ENCODE results near the gene CAMK1D. TPM values are rescaled to one million over a fixed set of nuclear protein-coding genes. Genes with fewer than 3 reads are reported as not detected.

The CAMK1D gene
- total RNA-seq, 1 donor from 2014 or later = 8.9 TPM

DNA sequence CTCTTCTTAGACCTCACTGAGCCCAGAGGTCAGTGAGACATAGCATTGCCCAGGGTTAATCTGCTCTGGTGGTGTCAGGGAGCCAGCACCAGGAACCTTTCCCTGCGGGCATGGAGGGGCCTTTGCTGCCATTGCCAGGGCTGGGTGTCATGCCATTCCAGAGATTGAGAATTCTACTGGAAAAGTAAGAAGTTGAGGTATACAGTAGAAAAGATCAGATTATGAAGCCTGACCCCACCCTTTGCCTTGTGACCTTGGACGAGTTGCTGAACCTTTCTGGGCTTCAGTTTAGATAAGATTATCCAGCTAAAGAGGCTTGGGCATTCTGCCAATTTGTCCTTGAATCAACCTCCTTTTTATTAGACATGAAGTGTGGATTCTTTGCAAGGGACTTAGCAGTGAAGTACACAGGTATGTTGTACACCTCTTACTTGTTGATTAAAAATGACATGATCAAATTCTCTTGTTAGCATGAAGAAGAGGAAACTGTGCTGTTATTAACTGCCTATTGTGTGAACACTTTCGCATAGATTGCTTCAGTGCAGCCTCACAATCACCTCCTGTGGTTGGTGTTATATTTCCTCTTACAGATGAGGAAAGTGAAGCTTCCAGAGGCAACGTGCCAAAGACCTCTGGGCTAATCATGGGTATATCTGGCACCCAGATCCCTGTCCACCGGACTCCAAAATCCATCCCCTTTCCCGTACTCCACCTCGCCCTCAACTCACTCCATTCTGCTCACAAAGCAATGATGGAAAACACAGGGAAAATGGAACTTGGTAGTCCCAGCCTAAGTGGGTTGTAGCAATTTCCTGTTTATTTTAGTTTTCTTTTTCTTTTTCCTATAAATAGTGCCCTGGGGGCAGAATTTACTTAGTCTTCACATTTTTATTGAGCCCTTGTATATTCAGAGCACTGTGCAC is 151.3 kb downstream of the CAMK1D start:
- peak; percentile 8 for ATAC-seq
- DNase-seq = no peak
- intact Hi-C loops (cut with micrococcal nuclease) = no loop called here

- intact Hi-C loops (cut with micrococcal nuclease) = no loop called here
- DNase-seq = no peak
- peak; percentile 22 for ATAC-seq
Observed at GRCh38 chr10:12501324-12501723, 152.0 kb downstream of the CAMK1D start.

DNA sequence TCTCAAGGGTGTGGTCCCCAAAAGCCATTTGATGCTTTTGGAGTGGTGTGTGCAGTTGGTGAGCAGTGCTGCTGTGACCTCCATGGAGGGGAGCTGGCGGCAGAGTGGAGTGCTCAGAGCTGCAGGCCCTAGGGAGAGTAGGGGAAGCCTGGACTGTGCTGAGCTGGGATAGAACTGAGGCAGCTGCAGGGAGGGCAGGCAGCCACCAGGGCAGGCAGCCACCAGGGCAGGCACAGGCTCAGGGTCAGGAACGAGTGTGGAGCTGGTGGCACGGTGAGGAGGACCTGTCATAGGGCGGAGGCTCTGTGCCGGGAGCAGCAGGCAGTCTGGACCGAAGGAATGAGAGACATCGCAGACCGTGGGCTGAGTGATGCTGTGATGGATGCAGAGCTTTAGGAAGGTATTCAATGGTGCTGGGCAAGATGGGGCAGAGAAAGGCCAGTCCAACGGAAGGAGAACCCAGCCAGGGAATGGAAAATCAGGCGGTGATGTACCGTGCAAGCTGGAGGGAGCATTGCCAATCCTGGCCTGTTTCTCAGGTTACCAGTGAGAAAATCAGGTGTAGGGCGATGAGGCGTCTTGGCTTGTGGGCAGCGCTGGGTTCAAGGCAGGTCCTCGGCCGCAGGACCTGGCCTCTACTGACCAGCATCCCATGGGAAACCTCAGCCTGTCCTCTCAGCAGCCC is 152.6 kb downstream of the CAMK1D start:
- peak; percentile 59 for DNase-seq
- intact Hi-C loops (cut with micrococcal nuclease) = no loop called here
- peak; percentile 77 for ATAC-seq

DNA sequence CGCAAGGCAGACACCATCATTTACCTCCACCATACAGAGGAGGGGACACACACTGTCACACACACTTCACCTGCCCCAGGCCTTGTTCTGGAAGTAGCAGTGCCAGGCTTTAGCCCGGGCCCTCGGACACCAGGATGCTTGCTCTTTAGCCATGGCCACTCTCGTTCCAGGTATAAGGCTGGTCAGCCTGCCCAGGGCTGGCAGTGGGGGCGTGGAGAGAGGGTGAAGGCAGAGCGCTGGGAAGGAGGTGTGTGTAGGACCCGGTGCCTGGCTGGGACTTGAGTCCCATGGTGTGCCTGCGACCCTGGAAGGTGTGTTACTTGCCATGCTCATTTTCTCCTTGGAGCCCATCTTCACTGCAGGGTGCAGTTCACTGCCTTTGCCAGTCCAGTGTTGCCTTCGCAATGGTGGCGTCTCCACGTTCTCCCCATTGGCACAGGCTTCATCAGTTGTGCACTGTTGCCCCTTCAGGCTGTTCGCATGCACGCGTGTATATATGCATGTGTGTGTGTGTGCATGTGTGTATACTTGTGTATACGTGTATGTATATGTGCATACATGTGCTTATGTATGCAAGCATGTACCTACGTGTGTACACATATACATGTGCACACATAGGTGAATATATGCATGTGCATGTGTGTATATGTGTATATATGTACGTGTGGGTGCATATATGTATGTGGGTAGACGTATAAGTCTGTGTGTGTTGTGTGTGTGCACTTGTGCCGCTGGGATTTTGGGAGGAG is 153.4 kb downstream of the CAMK1D start:
- no peak for DNase-seq
- intact Hi-C loops (cut with micrococcal nuclease) = no loop called here
- ATAC-seq = no peak

GRCh38 chr10:12503311-12503710 is 154.0 kb downstream of the CAMK1D start:
- ATAC-seq (no peak), DNase-seq (no peak)
- intact Hi-C loops (cut with micrococcal nuclease) = no loop called here

GRCh38 chr10:12504176-12504575 is 154.8 kb downstream of the CAMK1D start:
- ATAC-seq = no peak
- no peak for DNase-seq
- intact Hi-C loops (cut with micrococcal nuclease) = no loop called here

GRCh38 chr10:12504628-12505027 is 155.3 kb downstream of the CAMK1D start:
- no peak for DNase-seq
- intact Hi-C loops (cut with micrococcal nuclease) = no loop called here
- ATAC-seq = no peak

- DNase-seq (no peak), ATAC-seq (no peak)
- intact Hi-C loops (cut with micrococcal nuclease) = no loop called here
Observed at GRCh38 chr10:12505683-12506082, 156.3 kb downstream of the CAMK1D start.

- no peak for DNase-seq
- intact Hi-C loops (cut with micrococcal nuclease) = no loop called here
- ATAC-seq = no peak
Observed at GRCh38 chr10:12507165-12507850, 158.0 kb downstream of the CAMK1D start.

DNA sequence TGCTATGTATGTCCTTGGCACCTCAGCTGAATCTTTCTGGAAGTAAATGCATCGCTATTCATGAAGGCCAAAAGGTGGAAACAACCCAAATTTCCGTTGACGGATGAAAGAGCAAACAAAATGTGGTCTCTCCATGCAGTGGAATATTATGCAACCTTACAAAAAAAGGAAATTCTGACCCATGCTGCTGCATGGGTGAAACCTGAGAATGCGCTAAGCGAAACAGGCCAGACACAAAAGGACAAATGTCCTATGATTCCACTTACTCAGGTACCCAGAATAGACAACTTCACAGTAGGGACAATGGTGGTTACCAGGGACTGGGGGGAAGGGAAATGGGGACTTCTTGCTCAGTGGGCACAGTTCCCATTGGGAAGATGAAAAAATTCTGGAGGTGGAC is 158.8 kb downstream of the CAMK1D start:
- no peak for ATAC-seq
- no peak for DNase-seq
- intact Hi-C loops (cut with micrococcal nuclease) = no loop called here

DNA sequence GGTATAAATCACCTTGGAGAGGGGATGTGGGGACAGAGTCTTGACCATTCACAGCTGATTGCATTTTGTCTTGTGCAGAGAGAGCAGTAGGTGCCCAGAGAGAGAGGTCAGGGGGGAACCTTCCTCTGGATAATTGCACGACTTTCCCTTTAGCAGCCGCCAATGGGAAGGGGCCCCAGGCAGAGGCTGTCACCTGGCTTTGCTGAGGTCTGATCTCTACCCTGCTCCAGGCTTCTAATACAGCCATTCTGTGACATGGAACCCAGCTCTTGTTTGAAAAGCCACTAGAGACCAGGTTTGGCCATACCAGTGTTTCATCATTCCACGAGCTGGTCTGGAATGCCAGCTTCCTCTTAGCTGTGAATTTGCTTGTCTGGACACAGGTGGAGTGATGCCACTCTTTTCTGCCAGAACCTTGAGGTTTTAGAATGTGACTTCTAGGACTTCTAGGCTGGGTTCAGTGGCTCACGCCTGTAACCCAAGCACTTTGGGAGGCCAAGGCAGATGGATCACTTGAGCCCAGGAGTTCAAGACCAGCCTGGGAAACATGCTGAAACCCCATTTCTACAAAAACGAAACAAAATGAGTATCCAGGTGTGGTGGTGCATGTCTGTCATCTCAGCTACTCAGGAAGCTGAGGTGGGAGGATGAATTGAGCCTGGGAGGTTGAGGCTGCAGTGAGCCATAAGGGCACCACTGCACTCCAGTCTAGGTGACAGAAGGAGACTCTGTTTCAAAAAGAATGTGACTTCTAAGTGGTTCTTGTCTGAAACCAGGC is 159.9 kb downstream of the CAMK1D start:
- ATAC-seq = no peak
- DNase-seq = no peak
- intact Hi-C loops (cut with micrococcal nuclease) = no loop called here

- intact Hi-C loops (cut with micrococcal nuclease) = no loop called here
- DNase-seq (no peak), ATAC-seq (no peak)
Observed at GRCh38 chr10:12509794-12510100, 160.4 kb downstream of the CAMK1D start.

- no peak for ATAC-seq
- no peak for DNase-seq
- intact Hi-C loops (cut with micrococcal nuclease) = no loop called here
Observed at GRCh38 chr10:12510501-12510941, 161.2 kb downstream of the CAMK1D start.

GRCh38 chr10:12510984-12511383 is 161.6 kb downstream of the CAMK1D start:
- ATAC-seq (no peak), DNase-seq (no peak)
- intact Hi-C loops (cut with micrococcal nuclease) = no loop called here

DNA sequence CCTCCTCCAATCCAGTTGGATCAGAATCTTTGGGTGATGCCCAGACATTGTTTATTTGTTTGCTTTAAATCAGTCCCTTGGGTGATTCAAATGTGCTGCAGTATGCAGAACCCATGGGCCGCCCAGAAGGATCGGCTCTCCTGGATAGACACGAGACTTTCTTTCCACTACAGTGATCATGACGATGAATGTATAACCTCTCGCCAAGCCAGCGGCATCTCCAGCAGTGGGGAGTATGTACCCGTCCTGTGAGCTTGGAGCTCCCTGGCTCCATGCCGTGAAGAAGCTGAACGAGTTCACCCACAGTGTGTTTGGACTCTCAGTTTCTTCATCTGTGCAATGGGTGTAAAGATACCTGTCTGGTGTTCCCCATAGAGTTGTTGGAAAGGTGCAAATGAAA is 162.3 kb downstream of the CAMK1D start:
- DNase-seq = no peak
- intact Hi-C loops (cut with micrococcal nuclease) = no loop called here
- ATAC-seq = no peak

DNA sequence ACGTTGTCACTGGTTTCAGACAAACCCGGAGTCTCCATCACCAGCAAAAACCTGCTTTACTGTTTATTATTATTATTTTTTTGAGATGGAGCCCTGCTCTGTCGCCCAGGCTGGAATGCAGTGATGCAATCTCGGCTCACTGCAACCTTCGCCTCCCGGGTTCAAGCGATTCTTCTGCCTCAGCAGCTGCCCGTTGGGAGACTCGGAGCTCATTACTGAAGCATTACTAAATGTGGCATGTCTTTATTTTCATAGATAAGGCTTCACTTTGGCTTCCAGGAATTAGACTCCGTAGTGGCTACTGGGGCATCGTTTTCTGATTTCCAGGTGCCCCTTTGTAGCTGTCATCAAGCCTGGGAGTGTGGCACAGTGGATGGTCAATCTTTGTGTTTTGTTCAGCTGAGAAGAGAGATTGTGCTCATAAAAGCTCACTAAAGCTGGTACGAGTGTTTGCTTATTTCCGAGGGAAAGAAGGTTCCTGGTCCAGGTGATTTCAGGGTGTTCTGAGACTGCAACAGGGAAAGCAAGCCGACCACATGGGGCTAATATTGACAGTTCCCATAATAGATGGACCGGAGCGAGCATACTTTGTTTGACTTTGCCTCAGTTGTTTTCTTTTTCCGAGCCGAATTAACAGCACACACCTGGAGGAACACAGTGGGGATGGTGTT is 163.1 kb downstream of the CAMK1D start:
- intact Hi-C loops (cut with micrococcal nuclease) = no loop called here
- ATAC-seq (no peak), DNase-seq (no peak)

DNA sequence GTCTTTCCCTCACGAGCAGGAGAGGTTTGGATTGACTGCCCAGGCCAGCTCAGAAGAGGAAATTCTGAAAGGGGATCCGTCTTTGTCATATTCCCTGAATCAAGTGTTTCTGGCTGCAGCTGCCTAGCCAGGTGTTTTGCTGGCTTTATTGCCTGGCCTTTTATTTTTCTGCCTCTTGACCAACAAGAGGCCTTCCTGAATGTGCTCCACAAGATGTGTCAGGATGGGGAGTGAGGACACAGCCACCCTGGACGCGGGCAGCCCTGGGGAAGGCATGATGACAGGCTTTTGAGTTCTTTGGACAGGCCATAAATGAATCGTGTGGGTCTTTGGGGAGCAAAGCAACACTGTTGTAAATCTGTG is 163.6 kb downstream of the CAMK1D start:
- ATAC-seq = no peak
- no peak for DNase-seq

More for the DNA sequence above, 163.6 kb downstream of the CAMK1D start:
- intact Hi-C loops (cut with micrococcal nuclease) = no loop called here

All from left ventricle myocardium superior (tissue), 1 donor.